HG03175 (cell line): ENCODE results near the gene DNA2.
A peak's percentile ranks its signal among the peaks of the same experiment; 100 is the strongest.

Experiments
- ATAC-seq: cut with Tn5 transposase; IDR thresholded peaks from one replicate; pipeline ENCODE4 v1.9.1; 2021; ENCODE audit warnings: mild to moderate bottlenecking, moderate library complexity; ENCODE audit not compliant: unreplicated experiment

The DNA2 gene

GRCh38 chr10:68446179-68446578 is 25.6 kb downstream of the DNA2 start:
- ATAC-seq: no peak

- no peak for ATAC-seq
Observed at GRCh38 chr10:68442971-68443370, 28.8 kb downstream of the DNA2 start.

DNA sequence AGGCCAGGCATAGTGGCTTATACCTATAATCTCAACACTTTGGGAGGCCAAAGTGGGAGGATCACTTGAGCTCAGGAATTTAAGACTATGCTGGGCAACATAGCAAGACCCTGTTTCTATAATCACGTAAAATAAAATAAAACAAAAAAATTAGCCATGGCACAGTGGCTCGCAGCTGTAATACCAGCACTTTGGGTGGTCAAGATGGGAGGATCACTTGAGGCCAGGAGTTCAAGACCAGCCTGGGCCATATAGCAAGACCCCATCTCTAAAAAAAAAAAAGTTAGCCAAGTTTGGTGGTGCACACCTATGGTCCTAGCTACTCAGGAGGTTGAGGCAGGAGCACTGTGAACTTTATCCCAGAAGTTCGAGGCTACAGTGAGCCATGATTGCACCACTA is 30.9 kb downstream of the DNA2 start:
- ATAC-seq: no peak

- no peak for ATAC-seq
Observed at GRCh38 chr10:68435803-68436202, 36.0 kb downstream of the DNA2 start.

DNA sequence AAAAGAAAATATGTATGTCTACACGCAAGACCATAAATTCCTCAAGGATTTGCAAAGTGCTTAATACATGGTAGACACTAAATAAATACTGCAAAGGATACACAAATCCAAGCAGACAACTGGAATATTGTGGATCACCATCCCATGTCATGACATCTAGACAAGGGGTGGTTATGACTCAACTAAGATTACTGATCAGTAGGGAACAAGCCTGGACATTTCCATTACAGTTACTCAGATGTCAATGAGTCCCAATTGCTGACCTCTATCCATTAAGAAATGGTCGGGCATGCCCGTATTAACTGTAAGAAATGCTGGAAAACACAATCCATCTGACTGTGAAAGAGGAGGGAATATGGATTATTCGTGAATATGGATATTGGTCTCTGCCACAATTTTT is 37.1 kb downstream of the DNA2 start:
- no peak for ATAC-seq

GRCh38 chr10:68428396-68429104 is 43.2 kb downstream of the DNA2 start:
- ATAC-seq: no peak

DNA sequence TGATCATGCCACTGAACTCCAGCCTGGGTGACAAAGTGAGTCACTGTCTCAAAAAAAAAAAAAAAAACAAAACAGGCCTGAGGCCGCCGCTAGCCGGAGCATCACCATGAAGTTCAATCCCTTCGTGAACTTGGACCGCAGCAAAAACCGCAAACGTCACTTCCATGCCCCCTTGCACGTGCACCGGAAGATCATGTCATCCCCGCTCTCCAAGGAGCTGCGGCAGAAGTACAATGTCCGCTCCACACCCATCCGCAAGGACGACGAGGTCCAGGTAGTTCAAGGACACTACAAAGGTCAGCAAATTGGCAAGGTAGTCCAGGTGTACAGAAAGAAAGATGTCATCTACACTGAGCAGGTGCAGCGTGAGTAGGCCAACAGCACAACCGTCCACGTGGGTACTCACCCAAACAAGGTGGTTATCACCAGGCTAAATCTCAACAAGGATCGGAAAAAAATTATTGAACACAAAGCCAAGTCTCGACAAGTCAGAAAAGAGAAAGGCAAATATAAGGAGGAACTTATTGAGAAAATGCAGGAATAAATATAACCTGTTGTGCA is 47.2 kb downstream of the DNA2 start:
- ATAC-seq: no peak

DNA sequence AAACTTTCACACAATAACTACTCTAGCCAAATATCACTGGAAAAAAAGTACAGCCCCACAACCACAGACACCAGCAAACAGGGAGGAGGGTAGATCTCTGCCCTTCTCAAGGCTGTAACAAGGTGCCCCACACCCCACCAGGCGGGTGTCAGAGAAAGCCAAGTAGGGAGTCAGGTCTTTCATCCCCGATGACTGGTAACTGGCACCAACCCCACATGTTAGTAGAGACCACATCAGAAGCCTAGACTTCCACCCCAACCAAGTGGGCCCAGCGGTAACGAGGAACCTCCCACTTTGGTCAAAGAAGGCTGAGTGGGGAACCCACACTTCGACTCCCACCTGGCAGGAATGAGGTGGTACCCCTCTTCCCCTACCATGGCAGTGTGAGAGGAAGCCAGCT is 48.3 kb downstream of the DNA2 start:
- ATAC-seq: no peak

- ATAC-seq: no peak
Observed at GRCh38 chr10:68419376-68419775, 52.4 kb downstream of the DNA2 start.

DNA sequence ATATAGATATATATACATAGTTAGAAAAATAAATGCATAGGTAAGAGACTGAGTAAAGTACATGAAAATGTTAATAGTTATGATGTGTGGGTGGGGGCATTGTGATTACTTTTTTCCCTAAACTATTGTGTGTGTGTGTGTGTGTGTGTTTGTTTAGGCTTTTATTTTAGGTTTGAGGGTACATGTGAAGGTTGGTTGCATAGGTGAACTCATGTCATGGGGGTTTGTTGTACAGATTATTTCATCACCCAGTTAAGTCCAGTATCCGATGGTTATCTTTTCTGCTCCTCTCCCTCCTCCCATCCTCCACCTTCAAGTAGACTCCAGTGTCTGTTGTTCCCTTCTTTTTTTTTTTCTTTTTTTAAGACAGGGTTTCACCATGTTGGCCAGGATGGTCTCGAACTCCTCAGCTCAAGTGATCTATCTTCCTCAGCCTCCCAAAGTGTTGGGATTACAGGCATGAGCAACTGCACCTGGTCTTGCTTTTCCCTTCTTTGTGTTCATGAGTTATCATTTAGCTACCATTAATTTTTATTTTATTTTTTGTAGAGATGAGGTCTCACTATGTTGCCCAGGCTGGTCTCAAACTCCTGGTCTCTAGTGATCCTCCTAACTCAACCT is 62.8 kb downstream of the DNA2 start:
- ATAC-seq: no peak

GRCh38 chr10:68406815-68407548 is 64.8 kb downstream of the DNA2 start, which contains the start of gene RUFY2:
RUFY2 (minus strand) TSS chr10:68407277; CDS start chr10:68407189, 88 bp downstream.
- peak; percentile 94 for ATAC-seq

DNA sequence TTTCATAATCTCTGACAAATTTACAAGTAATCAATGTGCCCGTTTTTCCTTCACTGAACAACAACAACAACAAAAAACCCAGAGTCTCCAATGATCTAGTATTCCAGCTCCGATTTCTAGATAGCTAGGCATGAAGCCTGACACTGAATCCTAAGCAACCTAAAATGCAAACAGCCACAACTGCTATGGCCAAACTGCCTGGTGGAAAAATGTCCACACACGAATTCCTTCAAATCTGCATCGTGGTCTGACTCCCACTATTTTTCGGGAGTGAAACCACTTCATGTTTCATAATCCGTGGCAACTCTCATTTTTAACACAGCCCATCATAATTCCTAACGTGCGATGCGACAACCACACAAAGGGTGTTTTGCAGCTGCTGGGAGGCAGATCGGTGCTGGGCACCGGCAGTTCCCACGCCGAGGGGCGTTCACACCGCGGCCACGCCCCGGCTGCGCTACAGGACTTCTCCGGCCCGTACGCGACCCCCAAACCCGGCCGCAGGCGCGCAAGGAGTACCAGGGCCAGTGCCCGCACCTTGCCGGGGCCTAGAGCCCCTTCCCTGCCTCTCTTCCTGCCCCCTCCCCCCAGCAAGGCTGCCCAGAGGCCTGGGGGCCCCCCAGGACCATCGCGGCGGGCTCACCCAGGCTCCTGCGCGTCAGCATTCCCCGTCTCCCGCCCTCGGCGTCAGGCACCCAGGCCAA is 65.5 kb downstream of the DNA2 start:
- ATAC-seq: peak; percentile 48

DNA sequence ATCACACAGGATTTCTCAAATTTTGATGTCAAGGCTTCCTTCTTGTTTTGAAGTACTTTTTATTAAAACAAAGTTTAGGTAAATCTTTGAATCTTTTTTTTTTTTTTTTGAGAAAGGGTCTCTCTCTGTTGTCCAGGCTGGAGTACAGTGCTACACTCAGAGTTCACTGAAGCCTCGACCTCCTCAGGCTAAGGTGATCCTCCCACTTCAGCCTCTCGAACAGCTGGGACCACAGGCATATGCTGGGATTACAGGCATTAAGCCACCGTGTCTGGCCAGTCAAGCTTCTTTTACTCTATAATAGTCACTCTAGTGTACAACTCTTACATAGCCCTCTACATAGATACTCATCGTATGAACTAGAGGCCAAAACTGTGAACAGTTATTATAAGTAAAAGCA is 68.1 kb downstream of the DNA2 start:
- no peak for ATAC-seq

DNA sequence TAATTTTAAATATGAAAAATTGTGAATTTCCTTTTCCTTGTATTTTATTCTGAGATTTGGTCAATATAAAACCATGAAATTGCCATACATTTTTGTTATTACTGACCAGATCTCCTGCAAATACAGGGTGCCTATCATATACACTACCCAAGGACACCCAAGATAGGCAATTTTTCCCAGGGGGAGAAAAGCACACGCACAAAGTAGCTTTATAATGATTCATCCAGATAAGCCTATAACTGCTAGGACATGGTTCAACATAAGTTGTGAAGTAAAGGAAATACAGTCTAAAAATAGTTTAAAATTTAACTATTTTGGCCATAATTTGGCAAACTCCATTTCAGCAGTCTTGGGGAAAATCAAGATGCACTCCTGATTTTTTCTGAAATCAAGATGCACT is 69.5 kb downstream of the DNA2 start:
- ATAC-seq: no peak

GRCh38 chr10:68397005-68397404 is 74.8 kb downstream of the DNA2 start:
- ATAC-seq: no peak

GRCh38 chr10:68385740-68386139 is 86.0 kb downstream of the DNA2 start:
- no peak for ATAC-seq

- ATAC-seq: no peak
Observed at GRCh38 chr10:68371604-68372003, 100.2 kb downstream of the DNA2 start.

DNA sequence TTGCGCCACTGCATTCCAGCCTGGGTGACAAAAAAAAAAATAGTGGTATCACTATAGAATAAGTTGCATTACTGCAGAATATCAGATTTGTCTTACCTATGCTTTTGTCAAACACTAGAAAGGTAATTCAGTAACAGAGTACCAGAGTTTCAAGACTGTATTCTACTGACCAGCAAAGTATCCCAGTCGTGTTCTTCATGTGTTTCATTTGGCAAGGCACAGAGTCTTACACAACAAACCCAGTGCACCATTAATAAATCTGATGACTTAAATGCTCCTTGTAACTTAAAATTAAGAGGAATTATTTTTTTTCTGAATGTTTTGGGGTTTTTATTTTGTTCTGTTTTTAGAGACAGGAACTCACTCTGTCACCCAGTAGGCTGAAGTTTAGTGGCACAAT is 104.7 kb downstream of the DNA2 start:
- no peak for ATAC-seq

DNA sequence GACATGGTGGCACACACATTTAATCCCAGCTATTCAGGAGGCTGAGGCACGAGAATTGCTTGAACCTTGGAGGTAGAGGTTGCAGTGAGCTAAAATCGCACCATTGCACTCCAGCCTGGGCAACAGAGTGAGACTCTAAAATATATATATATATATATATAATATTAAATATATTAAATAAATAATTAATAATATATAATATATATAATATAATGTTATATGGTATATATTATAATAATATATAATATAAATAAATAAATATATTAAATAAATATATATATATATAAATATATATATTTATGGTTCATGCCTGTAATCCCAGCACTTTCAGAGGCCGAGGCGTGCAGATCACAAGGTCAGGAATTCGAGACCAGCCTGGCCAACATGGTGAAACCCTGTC is 105.2 kb downstream of the DNA2 start:
- ATAC-seq: no peak

DNA sequence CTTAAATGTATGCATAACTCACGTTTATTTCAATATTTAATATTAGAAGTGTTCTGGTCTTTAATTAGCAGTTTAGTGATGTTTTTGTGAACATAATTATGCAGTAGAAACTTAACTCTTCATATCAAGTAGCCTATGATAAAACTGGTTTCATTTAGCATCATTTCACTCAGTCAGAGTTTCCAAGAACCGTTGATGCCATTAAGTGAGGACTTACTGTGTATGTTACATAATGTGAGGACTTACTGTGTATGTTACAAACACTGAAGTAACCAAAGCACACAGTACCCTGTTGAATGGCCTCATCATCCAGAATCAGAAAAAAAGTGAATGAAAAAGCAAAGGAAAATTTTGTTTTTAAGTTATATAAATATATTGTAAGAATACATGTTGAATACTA is 106.2 kb downstream of the DNA2 start:
- no peak for ATAC-seq
